NCI-H1417 (cell line): ENCODE data around the gene BANP.
"Not testable (repeated sequence)": the region's sequence is repeated elsewhere in the genome, so short reads cannot be mapped to it uniquely, and the experiment has no call there.

Experiments used
- DNase-seq, 3 experiments: peaks; one replicate each; lab custom pipeline; 2025; lab: John Stamatoyannopoulos, UW

BANP gene

GRCh38 chr16:88028177-88028930, 77.1 kb downstream of the BANP start:
- not testable (repeated sequence) for DNase-seq

DNA sequence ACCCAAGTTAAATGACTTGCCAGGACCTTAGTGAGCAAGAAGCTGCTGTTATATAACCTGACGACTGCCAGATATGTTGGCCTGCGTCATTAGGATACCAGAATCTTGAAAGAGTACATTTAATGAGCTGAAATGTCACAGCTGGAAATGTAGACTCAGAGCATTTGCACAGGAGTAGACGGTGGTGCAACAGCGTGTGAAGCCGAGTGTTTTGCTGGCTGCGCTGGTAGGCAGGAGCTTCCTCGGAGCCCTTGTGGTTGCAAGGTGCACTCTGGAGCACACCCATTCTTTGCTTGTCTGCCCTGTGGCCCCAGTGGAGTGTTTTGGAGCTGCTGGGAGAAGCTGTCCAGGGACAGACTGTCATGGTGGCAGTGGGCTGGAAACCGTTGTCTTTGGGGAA, 79.3 kb downstream of the BANP start:
- no peak for DNase-seq

GRCh38 chr16:88030961-88031360, 79.7 kb downstream of the BANP start:
- DNase-seq, result not testable (repeated sequence)

DNA sequence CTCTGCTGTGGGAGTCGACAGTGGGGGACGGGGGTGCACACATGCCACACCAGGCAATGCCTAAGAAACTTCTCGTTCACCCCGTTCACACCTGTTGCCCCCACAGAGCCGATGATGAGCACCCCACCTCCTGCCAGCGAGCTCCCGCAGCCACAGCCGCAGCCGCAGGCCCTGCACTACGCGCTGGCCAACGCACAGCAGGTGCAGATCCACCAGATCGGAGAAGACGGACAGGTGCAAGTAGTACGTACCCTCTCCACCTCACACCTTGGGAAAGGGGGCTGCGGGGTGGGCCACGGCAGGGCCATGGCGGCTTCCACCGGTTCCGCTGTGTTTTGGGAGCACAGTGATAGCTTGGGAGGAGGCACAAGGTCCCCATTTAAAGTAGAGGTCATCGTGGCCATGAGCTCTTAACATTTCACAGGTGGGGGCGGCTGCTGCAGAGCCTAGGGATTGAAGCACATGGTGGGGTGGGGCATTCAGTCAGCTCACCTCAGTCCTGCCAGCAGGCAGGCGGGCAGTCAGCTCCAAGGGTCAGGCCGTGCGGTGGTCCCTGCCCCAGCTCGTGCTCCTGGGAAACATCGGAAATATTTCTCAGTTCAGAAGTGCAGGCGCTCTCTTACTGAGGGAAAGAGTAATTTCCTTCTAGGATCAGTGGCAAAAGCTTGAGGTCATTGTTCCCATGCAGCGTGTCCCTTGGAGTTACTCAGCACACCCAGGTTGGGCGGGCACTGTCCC, 81.9 kb downstream of the BANP start:
- DNase-seq, result not testable (repeated sequence)

DNA sequence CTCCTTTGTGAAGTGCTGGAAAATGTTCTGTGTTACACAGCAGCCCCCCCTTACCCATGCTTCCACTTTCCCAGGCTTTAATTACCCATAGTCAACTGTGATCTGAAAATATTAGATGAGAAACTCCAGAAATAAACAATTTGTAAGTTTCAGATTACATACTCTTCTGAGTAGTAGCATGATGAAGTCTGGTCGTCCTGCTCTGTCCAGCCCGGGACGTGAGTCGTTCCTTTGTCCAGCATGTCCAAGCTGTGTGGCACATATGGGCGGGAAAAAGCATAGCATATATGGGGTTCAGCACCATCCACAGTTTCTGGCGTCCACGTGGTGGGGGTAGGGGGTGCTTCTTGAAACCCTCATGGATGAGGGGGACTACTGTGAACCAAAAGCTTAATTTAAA, 83.5 kb downstream of the BANP start:
- DNase-seq, result no peak

DNA sequence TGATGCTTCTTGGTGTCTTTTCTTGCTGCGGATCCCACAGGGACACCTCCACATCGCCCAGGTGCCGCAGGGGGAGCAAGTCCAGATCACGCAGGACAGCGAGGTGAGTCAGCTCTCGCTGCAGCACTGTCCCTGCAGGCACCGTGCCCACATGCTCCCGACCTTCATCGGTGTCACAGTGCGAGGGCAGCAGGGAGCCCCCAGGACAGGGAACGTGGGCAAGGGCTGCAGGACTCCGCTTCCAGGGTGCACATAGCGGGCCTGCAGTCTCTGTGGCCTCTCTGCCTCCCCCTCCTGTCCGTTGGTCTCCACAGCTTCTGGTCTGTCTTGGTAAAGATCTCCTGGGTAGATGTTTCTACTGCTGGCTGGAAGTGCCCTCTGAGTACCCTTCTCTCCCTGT, 84.1 kb downstream of the BANP start:
- DNase-seq, result no peak

DNA sequence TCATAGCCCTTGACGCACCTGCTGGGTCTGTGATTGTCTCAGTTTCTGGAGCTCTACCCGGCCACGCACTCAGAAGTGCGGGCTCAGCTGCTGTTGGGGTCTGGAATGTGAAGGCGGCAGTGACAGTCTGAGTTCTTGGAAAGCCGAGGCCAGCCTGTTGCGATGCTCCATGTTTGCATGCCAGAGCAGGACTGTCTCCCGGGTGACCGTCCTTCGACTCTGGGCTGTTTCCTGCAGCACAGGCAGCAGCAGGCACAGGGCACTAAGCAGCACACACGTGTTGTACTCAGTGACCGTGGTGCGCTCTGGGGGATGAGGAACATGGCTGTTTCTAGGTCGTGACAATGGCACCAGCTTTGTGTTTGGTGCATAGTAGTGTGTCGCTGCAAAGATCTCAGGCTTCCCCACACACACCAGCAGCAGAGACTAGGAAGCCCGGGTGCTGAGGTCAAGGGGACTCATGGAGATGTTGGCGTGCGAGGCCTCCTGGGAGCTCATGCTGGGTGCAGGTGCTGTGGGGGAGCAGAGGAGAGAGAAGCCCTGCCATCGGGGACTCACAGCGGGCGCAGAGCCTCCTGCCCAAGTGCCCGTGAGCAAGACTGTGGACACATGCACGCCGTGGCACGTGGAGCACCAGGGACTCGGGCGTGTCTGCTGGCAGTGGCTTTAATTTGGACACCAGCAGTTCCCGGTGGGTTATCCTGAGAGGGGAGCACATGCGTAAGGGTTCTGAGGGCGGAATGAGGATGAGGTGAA, 84.8 kb downstream of the BANP start:
- DNase-seq, result not testable (repeated sequence)

DNA sequence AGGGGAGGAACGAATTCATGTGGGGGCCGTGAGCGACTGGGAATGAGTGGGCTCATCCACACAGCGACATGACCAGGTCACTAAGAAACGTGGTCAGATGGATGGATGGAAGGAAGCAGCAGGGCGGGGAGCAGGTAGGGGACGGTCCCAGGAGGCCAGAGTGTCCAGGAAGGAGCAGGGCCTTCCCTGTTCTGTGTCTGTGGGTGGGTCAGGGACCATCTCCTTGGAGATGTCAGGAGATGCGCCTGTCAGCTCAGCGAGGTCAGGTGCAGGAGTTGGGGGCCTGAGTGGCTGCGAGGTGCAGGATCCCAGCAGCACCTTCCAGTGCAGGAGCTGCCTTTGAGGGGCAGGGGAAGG, 85.4 kb downstream of the BANP start:
- DNase-seq, result not testable (repeated sequence)

- not testable (repeated sequence) for DNase-seq
These were observed 86.1 kb downstream of the BANP start for GRCh38 chr16:88037359-88037758.

DNA sequence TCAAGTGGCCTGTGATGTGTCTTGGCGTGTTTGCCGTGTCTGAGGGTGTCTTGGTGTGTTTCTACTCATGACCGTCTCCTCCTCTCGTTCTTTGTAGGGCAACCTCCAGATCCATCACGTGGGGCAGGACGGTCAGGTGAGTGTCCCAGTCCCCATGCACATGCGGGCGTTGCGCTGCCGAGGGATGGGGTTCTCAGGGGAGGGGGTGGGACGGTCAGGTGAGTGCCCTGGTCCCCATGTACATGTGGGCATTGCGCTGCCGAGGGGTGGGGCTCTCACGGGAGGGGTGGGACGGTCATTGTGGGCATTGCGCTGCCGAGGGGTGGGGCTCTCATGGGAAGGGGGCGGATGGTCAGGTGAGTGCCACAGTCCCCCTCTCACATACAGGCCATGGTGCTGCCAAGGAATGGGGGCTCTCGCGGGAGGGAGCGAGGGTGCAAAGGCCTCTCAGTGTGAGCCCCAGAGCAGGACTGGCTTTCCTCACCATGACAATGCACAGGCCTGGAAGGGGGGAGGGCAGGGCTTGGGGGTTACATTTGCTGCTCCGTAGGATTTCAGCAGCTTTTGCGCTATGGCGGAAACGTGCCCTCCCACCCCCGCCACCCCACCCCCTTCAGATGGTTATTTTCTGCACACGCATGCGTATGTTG, 86.8 kb downstream of the BANP start:
- not testable (repeated sequence) for DNase-seq

GRCh38 chr16:88038526-88038908, 87.3 kb downstream of the BANP start:
- DNase-seq, result not testable (repeated sequence)

DNA sequence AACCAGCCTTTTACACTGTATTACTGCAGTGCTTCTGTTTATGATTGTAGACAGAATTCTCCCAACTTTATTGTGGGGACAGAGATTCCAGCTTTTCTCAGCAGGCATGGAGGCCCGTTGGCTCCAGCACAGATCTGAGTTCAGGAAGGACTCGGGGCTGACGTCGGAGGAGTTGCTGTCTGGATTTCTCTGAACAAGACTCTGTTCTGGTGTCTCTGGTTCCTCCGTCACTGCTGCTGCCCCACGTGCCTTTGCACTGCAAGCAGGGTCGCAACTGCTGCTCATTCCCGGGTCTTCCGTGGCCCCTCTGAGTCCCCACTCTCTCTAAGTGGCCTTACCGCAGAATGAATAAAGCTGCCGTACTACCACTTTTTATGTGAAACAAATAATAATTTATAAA, 88.4 kb downstream of the BANP start:
- DNase-seq, result no peak

- not testable (repeated sequence) for DNase-seq
These were observed 89.1 kb downstream of the BANP start for GRCh38 chr16:88040196-88040876.

DNA sequence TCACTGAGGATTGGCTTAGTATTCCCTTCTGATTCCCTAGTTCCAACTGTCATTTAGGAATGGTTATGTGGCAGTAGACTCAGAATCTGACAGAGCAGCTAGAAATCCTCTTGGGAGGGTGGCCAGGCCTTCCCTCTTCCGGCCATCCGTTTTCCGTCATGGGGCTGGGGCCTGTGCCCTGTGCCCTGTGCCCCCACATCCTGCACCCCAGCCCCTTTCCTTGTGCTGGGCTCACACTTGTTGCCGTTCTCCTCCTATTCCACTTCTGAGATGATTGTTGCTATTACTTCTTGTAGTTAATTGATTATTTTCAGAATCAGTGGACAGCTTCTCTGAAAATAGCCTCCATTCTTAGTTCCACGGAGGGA, 89.6 kb downstream of the BANP start:
- DNase-seq, result not testable (repeated sequence)

GRCh38 chr16:88041506-88041905, 90.3 kb downstream of the BANP start:
- peak in 1 of 3 experiments; percentile 1 for DNase-seq

DNA sequence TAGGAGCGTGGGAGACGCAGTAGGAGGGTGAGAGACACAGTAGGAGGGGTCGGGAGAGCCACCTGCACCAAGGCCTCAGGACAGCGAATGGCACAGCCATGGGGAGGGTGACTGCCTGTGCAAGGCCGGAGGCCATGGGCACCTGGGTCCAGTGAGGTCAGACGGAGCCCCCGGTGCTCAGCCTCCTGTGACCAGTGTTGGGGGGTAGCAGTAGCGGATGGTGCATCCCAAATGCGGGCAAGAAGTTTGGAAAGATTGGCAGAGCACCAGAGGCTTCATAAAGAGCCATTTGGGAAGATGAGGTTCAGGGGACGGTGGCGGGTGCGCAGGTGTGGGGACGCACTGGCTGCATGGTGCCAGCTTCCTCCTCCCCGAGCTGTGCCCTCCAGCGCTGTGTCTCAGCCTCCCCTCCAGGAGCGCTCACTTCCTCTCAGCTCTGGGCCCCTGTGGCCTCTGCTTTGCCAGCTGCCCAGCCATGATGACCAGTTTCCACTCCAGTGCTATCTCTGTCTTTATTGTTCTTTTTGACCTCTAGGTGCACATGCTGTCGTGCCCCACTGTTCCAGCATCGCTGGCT, 90.8 kb downstream of the BANP start:
- DNase-seq, result not testable (repeated sequence)

DNA sequence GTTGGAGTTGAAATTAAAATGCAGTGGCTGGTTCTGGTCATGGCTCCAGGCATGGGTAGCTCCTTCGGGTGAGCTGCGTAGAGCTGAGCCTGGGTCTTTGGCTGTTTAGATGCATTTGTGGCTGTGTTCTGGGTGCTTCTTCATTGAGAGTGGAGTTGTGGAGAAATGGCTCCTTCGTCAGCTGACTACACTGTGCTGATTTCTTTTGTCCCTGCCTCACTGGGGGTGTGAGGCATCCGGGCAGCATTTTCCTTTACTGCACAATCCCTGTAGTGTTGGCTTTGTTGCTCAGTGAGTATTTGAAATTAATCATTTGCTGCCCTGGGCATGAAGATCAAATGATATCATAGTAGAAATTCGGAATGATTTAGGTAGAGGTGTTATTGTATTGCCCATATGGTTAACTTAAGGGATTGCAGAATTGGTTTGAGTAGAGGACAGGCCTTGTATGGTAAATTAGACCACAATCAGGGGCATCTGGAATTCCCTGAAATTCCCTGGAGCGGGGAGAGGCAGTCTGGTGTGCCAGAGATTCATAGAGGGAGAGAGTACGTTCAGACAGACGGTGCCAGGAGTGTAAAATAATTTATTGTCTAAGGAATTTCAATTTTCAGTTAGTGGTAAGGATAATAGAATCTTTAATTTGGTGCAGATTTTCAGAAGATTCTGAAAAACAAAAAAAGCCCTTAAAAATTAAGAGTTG, 92.1 kb downstream of the BANP start:
- not testable (repeated sequence) for DNase-seq

GRCh38 chr16:88044121-88044581, 92.9 kb downstream of the BANP start:
- DNase-seq, result not testable (repeated sequence)

DNA sequence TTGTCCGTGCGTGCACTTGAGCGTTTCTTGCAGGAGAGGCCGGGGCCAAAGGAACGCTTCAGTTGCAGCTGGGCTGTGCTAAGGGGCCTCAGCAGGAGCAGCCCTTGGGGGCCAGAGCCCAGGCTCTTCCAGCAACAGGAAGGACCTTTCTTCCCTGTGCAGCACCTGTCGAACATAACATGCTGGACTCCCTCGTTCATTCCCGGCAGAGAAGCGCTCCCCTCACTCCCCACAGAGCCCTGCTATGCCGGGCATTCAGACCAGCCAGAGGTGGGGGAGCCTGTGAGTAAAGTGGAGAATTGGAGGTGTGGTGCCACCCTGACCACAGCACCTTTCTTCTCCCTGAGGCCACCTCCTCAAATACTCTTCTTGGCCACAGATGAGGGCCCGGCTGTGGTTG, 94.1 kb downstream of the BANP start:
- DNase-seq, result not testable (repeated sequence)

DNA sequence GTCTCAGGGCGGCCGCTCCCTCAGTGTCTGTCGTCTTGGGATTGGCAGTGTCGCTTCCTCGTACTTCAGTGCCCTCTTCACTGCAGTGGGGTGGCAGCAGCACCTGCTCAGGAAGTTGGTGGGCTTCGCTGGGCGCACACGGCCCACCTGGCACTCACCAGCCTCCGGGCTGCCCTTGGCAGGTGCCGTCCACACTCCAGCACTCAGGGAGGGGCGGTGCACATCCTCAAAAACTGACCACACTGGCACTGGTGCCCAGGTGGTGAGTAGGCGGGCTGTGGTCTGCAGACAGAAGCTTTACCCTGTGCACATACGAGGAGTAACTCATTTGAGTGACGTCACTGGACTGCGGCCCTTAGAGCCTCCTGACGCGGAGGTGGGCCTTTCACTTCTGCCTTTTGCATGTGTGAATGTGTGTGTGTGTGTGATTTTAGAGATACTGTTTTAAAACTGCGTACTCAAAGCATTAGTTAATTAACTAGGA, 94.6 kb downstream of the BANP start:
- no peak for DNase-seq
